GM12872 (cell line): ENCODE measurements around the gene TMEM204.

Experiments
- TF ChIP-seq, protein P1 (sequence below): IDR thresholded peaks from 3 replicates; pipeline ENCODE4 v1.5.1; 2011; ENCODE audit warnings: low read depth, mild to moderate bottlenecking, low read length, moderate library complexity; ENCODE audit not compliant: insufficient read depth

Gene TMEM204

GRCh38 chr16:1532081-1532760 is 1.2 kb upstream of the TMEM204 start:
- TF ChIP-seq, protein P1, sequence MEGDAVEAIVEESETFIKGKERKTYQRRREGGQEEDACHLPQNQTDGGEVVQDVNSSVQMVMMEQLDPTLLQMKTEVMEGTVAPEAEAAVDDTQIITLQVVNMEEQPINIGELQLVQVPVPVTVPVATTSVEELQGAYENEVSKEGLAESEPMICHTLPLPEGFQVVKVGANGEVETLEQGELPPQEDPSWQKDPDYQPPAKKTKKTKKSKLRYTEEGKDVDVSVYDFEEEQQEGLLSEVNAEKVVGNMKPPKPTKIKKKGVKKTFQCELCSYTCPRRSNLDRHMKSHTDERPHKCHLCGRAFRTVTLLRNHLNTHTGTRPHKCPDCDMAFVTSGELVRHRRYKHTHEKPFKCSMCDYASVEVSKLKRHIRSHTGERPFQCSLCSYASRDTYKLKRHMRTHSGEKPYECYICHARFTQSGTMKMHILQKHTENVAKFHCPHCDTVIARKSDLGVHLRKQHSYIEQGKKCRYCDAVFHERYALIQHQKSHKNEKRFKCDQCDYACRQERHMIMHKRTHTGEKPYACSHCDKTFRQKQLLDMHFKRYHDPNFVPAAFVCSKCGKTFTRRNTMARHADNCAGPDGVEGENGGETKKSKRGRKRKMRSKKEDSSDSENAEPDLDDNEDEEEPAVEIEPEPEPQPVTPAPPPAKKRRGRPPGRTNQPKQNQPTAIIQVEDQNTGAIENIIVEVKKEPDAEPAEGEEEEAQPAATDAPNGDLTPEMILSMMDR = no peak

GRCh38 chr16:1532771-1533170 is 695 bp upstream of the TMEM204 start:
- TF ChIP-seq, protein P1 = no peak

DNA sequence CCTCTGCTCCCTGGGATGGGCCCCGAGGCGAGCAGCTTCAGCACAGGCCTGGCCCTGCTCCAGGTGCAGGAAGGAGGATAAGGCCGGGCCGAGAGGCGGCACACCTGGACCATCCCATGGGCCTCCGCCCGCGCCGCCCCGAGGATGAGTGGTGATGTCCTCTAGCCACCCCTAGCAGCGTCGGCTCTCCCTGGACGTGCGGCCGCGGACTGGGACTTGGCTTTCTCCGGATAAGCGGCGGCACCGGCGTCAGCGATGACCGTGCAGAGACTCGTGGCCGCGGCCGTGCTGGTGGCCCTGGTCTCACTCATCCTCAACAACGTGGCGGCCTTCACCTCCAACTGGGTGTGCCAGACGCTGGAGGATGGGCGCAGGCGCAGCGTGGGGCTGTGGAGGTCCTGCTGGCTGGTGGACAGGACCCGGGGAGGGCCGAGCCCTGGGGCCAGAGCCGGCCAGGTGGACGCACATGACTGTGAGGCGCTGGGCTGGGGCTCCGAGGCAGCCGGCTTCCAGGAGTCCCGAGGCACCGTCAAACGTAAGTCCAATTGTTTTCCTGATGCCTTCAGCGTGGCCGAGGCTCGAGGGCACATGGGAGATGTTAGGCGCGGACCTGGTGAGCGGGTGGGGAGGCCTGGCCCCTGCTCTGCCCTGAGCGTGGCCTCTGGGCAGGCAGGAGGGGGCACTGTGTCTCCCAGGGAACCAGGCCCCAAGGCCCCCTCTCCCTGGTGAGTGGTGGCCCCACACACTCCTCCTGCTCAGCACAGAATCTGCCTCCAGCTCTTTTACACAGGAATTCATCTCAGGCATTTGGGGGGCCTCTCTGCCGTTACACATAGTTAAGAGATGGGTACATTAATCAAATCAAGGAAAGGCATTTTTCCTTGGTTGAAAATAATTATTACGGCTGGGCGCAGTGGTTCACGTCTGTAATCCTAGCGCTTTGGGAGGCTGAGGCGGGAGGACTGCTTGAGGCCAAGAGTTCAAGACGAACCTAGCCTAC is 855 bp downstream of the TMEM204 start:
- TF ChIP-seq, protein P1 = no peak

DNA sequence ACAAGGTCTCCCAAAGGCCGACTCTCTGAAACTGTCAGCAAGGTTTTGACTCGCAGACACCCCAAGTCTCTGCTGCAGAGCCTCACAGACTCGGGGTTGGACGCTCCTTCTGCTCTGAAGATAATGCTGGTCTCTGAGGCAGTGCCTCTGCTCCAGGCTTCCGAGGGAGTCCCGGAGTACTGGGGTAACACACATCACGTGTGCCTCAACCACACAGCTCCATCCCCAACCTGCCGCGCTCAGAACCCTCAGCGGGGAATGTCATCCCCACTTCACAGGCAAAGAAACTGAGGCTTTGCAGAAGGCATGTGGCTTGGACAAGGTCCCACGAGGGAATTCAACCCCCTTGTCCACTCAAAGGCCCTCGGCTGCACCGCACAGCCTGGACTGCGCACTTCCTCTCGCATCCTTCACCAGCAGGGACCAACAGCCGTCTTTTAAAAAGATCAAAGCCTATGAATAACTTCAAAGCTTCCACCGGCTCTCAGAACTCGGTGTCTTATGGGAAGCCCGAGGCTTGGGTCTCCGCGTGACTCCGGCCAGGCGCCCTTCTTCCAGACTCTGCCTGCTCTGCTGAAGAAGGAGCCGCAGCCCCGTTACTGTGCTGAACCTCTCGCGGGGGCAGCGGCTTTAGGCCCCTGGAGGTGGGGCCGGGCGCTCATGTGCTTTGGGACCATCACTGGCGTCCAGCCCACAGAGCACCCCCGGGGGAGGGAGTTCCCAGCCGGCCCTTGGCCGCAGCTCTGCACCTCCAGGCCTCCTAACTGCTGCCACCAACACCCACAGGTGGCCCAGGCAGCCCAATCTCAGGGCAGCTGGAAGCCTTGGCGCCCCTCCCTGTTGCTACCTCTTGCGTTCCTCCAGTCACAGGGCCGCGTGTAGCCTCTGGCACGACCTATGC is 2.2 kb downstream of the TMEM204 start:
- TF ChIP-seq, protein P1 = no peak

DNA sequence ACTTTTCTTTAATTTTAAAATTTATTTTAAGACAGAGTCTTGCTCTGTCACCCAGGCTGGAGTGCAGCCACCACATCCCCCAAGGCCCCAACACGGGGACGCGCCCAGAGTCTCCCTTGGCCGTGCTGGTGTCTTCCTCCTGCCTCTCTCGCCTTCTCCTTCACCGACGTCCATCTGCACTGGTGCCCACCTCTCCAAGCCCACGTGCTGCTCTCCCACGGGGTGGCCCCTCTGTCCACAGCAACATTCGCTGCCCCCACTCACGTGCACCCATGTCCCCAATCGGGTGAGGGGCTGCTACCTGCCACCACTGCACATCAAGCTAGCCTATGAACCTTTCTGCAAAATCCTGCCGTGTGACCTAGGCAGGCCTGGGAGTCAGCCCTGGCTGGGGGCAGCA is 3.1 kb downstream of the TMEM204 start:
- TF ChIP-seq, protein P1 = no peak

GRCh38 chr16:1537138-1537577 is 3.7 kb downstream of the TMEM204 start:
- TF ChIP-seq, protein P1 = no peak
